Myocyte (in vitro differentiated cells): ENCODE results near the gene DOCK4. TPM values are rescaled to one million over a fixed set of nuclear protein-coding genes. Genes with fewer than 3 reads are reported as not detected.

Experiments used
- DNase-seq: peaks from one replicate; pipeline ENCODE4 v3.0.0-alpha.2; 2012; ENCODE audit warnings: low read depth
- total RNA-seq: library from RNA; depleted of rRNA; stranded (reverse); fragments of >200 nt; gene quantifications from 2 replicates; pipeline ENCODE4 v1.2.3, GENCODE V29; 2014

DOCK4 gene
- total RNA-seq, 1 donor from 2014 or later, result 16.3 TPM

GRCh38 chr7:112193915-112194502, 12.2 kb downstream of the DOCK4 start:
- DNase-seq, result no peak

DNA sequence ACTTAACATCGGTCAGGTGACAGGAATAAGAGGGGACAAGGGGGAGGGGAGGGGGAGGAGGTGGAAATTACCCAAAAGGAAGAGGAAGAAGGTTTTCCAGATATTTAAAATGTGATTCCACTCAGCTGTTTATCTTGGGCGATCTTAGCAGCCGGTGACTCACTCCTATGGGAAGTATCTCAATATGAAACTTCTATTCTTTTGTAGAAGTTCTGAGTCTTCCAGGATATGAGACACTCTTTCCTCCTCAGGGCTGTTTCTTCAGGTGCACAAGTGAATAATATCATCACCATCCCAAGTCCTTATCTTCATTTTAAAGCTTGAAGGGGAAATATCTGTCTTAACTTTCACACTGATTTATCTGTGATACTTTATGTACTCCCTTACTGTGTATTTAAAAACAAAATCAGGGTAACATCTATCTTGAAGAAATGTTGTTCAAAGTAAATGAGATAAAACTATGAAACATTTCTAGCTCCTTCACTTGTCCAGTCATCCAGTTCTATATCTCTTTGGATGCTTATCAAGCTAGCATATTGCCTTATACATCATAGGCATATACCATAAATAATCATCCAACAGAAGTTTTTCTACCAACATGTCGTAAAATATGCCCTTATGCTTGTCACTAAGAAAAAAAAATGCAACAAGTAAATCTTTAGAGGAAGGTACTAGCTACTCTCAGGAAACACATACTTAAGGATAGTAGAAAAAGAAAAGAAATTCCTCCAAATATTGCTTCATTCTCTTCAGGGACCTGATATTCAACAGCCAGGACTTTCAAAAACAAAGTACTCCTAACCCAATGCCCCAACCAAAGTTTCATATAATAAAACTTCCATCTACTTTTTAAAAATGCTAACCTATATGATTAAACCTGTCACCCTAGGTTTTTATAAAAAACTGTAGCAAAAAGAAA, 13.7 kb downstream of the DOCK4 start:
- no peak for DNase-seq

DNA sequence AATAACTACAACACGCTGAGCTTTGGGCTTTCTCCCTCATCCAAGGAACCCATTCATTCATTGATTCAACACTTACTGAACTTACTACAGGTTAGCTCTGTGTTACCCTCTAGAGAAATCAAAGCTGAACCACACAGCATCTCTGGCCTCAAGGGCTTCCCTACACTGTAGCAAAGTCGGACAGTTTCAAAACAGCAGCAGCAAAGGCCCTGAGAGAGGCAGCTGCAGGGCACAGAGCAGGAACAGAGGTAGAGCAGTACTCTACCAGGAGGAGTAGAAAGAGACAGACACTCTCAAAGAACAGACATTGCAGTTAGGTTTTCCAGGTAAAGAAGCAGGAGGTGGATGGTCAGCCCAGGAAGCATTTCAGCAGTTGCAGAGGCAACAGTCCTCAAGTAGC, 16.1 kb downstream of the DOCK4 start:
- DNase-seq, result no peak

DNA sequence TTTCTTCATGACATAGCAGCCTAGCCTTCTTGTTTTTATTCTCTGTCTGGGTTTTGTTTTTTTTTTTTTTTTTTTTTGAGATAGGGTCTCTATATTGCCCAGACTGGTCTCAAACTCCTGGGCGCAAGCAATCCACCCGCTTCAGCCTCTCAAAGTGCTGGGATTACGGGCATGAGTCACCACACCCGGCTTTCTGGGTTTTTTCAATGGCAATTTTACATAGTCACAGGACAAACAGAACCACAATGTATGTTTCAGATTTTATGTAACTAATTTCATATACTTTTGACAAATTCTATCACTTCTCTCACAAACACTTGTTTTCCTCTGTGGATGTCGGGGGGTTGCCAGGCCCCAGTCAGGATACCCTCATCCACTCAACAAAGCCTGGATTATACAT, 16.5 kb downstream of the DOCK4 start:
- DNase-seq, result no peak

- no peak for DNase-seq
Observed at GRCh38 chr7:112188257-112188656, 17.9 kb downstream of the DOCK4 start.

GRCh38 chr7:112186300-112186699, 19.9 kb downstream of the DOCK4 start:
- no peak for DNase-seq

GRCh38 chr7:112185005-112185834, 21.0 kb downstream of the DOCK4 start:
- no peak for DNase-seq

GRCh38 chr7:112184455-112184854, 21.7 kb downstream of the DOCK4 start:
- DNase-seq, result no peak

DNA sequence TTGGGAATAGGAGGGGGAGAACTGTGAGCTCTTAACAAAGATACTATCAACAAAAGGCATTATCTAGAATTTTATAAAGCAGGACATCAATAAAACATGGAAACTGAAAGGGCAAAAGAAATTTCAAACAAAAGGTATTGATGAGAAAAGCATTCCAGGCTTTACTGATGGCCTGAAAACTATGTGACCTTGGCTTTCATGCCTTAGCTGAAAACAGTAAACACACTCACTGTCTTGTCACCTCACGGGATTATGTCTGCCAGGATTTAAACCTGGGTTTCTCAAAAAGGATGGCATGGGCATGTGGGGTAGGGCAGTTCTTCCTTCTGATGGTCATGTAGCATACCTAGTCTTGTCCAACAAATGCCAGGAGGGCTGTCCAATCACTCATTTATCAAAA, 22.9 kb downstream of the DOCK4 start:
- no peak for DNase-seq

GRCh38 chr7:112182749-112183148, 23.4 kb downstream of the DOCK4 start:
- DNase-seq, result peak; percentile 42

DNA sequence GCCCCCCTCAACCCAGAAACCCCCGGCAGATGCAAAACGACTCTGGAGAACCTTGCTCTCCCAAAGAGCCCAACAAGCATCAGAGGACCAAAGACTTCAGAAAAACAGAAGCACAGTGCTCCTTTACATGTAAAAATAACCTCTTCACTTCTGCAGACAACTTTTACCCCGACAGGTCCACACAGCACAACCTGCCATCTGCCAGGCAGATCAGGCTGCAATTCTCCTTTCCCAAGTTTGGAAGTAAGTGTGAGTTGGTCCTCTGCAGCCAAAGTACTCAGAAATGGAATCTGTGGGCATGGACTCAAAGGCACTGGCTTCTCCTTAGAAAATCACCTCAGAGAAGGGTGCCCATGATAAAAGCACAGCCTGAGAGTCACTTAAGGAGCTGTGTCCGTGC, 26.0 kb downstream of the DOCK4 start:
- no peak for DNase-seq

- no peak for DNase-seq
Observed at GRCh38 chr7:112176693-112177415, 29.3 kb downstream of the DOCK4 start.

DNA sequence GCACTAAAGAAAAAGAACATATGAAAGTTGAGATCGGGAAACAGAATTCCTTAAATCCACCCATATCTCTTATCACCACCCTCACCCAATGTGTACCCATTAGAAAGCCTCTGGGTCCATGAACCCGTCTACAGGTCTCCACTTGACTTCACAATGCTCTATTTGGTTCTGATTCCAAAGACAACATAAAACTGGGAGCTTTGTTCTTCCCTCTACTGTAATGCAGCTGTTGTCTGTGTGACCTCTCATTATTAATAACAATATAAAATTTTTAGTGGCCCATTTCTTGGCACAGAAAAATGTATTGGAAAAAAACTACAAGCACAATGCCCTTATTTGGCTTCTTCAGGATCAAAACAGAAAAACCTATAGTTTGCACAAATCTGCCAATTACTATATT, 30.0 kb downstream of the DOCK4 start:
- DNase-seq, result no peak

DNA sequence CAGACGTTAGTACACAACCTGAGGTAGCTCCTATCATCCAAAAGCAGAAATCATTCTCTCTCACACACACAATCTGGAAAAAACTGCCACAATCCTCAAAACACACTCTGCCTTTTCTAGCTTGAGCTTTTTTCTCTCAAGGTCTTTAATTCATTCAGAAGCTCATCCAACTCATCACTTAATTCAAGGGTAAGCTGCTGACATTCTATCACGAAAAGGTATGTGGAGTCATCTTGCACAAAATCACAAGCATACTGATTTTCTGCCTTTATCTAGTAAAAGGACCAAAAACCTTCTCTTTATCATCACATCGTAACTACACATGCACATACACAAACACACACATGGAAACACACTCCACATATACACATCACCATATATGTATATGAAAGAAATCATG, 32.0 kb downstream of the DOCK4 start:
- DNase-seq, result no peak

DNA sequence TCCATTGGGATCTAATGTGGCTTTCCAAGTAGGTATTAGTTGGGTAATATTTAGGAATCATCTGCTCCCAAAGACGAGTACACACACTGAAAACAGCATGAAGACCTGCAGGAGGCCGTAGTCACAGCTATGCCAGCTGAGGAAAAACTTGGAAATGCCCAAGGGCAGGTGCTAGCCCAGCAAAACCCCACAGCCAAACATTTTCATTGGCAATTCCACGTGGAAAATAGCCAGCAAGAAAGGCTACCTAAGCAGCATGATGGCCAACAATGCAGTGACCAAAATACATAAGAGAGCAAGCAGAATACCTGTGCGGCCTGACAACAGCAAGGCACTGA, 32.7 kb downstream of the DOCK4 start:
- DNase-seq, result no peak

- DNase-seq, result peak; percentile 82
Observed at GRCh38 chr7:112172870-112173567, 33.2 kb downstream of the DOCK4 start.

- DNase-seq, result no peak
Observed at GRCh38 chr7:112171673-112172072, 34.5 kb downstream of the DOCK4 start.

DNA sequence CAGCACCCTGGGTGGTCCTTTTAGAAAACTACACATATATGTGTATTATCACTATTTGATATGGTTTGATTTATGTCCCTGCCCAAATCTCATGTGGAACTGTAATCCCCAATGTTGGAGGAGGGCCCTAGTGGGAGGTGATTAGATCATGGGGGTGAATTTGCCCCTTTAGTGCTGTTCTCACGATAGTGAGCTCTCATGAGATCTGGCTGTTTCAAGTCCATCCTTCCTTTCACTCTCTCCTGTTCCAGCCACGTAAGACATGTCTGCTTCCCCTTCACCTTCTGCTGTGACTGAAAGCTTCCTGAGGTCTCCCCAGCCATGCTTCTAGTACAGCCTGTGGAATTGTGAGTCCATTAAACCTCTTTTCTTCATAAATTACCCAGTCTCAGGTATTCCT, 37.3 kb downstream of the DOCK4 start:
- no peak for DNase-seq

DNA sequence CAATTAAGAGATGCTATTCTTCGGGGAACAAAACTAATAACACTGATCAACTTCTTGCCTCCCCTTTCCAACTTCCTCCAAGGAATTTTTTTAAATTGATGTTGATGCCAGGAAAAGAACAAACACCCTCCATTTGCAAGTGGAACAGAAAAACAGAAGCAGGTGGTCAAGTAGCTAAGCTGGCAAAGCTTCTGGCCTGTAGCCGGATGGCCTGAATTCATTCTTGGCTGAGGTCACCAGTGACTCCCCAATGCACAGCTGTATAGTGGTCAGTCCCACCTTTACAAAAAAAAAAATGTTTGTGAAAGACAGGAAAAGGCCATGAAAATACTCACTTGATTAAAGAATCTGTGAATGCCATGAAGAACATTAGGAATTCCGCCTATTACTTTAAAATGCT, 39.1 kb downstream of the DOCK4 start:
- DNase-seq, result peak; percentile 67

GRCh38 chr7:112162784-112163506, 43.3 kb downstream of the DOCK4 start:
- DNase-seq, result no peak
